DOHH2 (cell line): ENCODE results near the gene GRK4.

Experiments
- H3F3A ChIP-seq: fragments of 200-600 bp; sonication (generic), shearing (Covaris generic); 2 replicates; pipeline ENCODE4 v1.6.0; 2016; ENCODE audit warnings: antibody characterized with exemption, mild to moderate bottlenecking; ENCODE audit not compliant: control insufficient read depth, insufficient read depth
- H3K27ac ChIP-seq: fragments of 200-600 bp; sonication (generic); 2 replicates; pipeline ENCODE4 v1.5.1; 2014; ENCODE audit warnings: low read depth, mild to moderate bottlenecking, low read length, moderate library complexity
- H3K27me3 ChIP-seq: fragments of 200-600 bp; sonication (generic); 2 replicates; pipeline ENCODE4 v1.6.1; 2014; ENCODE audit warnings: mild to moderate bottlenecking, low read length, mixed read lengths; ENCODE audit not compliant: control insufficient read depth
- H3K36me3 ChIP-seq: fragments of 200-600 bp; sonication (generic); 2 replicates; pipeline ENCODE4 v1.6.1; 2014; ENCODE audit warnings: mild to moderate bottlenecking, low read length, moderate library complexity, mixed read lengths; ENCODE audit not compliant: control insufficient read depth
- H3K4me1 ChIP-seq: fragments of 200-600 bp; sonication (generic); 2 replicates; pipeline ENCODE4 v1.6.1; 2014; ENCODE audit warnings: mild to moderate bottlenecking, low read length, mixed read lengths; ENCODE audit not compliant: control insufficient read depth
- H3K4me2 ChIP-seq: fragments of 200-600 bp; sonication (generic); 2 replicates; pipeline ENCODE4 v1.6.0; 2014; ENCODE audit warnings: mild to moderate bottlenecking, low read length, moderate library complexity
- H3K4me3 ChIP-seq: fragments of 200-600 bp; sonication (generic); 2 replicates; pipeline ENCODE4 v1.5.1; 2014; ENCODE audit warnings: mild to moderate bottlenecking, low read length, mixed read lengths
- H3K79me2 ChIP-seq: fragments of 200-600 bp; sonication (generic); 2 replicates; pipeline ENCODE4 v1.6.1; 2014; ENCODE audit warnings: mild to moderate bottlenecking, low read length, mixed read lengths; ENCODE audit not compliant: control insufficient read depth
- H3K9me2 ChIP-seq: fragments of 200-600 bp; sonication (generic); replicated peaks from 2 replicates; pipeline ENCODE4 v1.6.1; 2014; ENCODE audit warnings: mild to moderate bottlenecking, low read length, mixed read lengths; ENCODE audit not compliant: control insufficient read depth
- H3K9me3 ChIP-seq: fragments of 200-600 bp; sonication (generic); 2 replicates; pipeline ENCODE4 v1.6.1; 2014; ENCODE audit warnings: antibody characterized with exemption, low read length, mixed read lengths; ENCODE audit not compliant: control insufficient read depth, insufficient read depth
- H4K20me1 ChIP-seq: fragments of 200-600 bp; sonication (generic); 2 replicates; pipeline ENCODE4 v1.6.0; 2014; ENCODE audit warnings: low read depth, mild to moderate bottlenecking, antibody characterized with exemption, low read length, moderate library complexity; ENCODE audit not compliant: control insufficient read depth, insufficient read depth
- EZH2phosphoT487 ChIP-seq: fragments of 200-600 bp; sonication (generic); IDR thresholded peaks from 2 replicates; pipeline ENCODE4 v1.6.1; 2017; ENCODE audit warnings: borderline replicate concordance, mild to moderate bottlenecking, antibody characterized with exemption, low read length, moderate library complexity, mixed read lengths
- TF ChIP-seq, protein P1 (sequence below): fragments of 200-600 bp; sonication (generic); IDR thresholded peaks from one replicate; pipeline ENCODE4 v1.5.1; 2014; ENCODE audit warnings: antibody characterized with exemption, mild to moderate bottlenecking, low read depth, low read length; ENCODE audit not compliant: poor library complexity, severe bottlenecking

The GRK4 gene

DNA sequence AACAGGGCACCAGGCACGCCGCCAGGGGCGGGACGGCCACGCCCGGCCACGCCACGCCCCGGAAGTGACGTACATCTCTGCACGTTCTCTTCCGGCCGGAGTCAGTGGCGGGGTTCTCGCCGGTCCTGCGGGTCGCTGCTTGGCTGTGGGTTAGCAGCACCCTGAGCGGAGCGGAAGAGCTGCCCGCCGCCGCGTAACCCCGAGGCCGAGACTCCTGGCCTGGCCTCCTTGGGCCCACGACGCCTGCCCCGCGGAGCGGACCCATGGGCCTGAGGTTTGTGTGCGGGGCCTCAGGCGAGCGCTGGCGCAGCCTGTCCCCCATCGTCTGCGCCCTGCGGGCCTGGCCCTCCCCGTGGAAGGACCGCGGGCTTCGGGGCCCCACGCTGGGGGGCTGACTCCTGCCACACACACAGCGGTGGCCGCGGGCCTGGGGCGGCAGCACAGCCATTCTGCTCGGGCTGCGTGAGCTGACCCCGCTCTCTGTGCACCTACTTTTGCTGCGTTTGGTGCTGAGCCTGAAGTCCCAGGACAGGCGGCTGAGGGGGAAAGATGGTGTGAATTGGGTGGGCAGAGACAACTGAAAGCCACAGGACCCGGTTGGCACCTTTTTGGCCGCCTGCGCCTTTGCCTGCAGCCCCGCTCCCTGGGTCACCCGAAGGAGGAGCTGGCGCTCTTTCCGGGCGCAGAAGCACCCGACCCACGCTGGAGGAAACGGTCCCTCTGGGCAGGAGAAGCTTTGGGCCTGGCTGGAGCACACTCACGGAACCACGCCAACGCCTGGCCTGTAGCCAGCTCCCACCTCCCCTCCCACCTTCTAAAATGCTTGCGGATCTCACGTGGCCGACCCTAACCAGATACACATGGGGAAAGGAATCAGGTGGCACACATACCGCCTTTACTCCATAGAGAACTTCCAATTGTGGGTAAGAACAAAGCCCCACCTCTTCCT, 28.3 kb upstream of the GRK4 start:
- Histone ChIP-seq H3K27me3 (no peaks in the 10 kb centered on the region), H3F3A (peaks cover 26% of the 10 kb centered on the region), H3K27ac (peak overlapping the region; percentile 51), H3K4me2 (peak overlapping the region; percentile 91), H3K79me2 (peaks cover 40% of the 10 kb centered on the region), H3K9me3 (no peaks in the 10 kb centered on the region), H3K9me2 (no peaks in the 10 kb centered on the region), H3K36me3 (peaks cover 64% of the 10 kb centered on the region), H3K4me1 (peaks cover 68% of the 10 kb centered on the region), H3K4me3 (peak overlapping the region; percentile 85), H4K20me1 (no peaks in the 10 kb centered on the region)
- TF ChIP-seq, protein P1, sequence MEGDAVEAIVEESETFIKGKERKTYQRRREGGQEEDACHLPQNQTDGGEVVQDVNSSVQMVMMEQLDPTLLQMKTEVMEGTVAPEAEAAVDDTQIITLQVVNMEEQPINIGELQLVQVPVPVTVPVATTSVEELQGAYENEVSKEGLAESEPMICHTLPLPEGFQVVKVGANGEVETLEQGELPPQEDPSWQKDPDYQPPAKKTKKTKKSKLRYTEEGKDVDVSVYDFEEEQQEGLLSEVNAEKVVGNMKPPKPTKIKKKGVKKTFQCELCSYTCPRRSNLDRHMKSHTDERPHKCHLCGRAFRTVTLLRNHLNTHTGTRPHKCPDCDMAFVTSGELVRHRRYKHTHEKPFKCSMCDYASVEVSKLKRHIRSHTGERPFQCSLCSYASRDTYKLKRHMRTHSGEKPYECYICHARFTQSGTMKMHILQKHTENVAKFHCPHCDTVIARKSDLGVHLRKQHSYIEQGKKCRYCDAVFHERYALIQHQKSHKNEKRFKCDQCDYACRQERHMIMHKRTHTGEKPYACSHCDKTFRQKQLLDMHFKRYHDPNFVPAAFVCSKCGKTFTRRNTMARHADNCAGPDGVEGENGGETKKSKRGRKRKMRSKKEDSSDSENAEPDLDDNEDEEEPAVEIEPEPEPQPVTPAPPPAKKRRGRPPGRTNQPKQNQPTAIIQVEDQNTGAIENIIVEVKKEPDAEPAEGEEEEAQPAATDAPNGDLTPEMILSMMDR, result peak; percentile 27
- TF ChIP-seq EZH2phosphoT487, result no peak

DNA sequence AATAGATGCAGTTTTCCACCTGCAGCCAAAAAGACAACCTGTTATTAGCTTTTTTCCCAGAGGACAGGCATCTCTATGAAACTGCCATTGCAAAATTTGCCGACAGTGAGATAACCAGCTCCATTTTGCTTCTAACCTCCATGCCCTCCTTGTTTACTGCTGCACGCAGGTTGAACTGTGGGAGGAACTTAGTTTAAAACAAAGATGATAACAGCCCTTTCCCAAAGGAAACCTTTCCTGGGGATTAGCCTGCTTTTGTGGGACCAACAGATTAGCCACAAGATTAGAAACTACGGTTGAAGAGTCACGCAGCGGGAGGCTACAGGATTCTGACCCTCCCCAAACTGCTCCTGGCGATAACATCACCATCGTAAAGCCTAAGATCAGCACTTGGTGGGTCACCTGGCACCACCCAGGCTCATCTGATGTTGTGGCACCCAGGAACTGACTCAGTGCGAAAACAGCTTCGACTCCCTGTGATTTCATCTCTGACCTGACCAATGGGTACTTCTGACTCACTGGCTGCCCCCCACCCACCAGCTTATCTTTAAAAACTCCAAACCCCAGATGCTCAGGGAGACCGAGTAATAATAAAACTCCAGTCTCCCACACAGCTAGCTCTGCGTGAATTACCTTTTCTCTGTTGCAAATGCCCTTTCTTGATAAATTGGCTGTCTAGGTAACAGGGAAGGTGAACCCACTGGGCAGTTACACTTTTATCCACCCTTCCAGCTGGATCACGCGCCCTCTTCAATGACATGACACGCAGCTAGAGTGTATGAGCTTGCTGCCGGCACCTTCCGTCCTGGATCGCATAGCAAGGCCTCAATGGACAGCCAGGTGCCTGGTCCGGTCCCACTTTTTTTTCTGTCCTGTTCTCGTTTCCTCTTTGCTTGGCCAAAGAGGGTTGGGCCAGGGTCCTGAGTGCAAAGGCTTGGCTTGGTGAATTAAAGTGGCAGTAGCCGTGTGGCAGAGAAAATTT, 27.3 kb upstream of the GRK4 start:
- peak overlapping the region; percentile 85 for H3K4me3 ChIP-seq
- no peaks in the 10 kb centered on the region for H4K20me1 ChIP-seq
- H3K9me2 ChIP-seq, result no peaks in the 10 kb centered on the region
- no peaks in the 10 kb centered on the region for H3K27me3 ChIP-seq
- peak overlapping the region; percentile 91 for H3K4me2 ChIP-seq
- peaks cover 26% of the 10 kb centered on the region for H3F3A ChIP-seq
- H3K4me1 ChIP-seq, result peaks cover 66% of the 10 kb centered on the region
- H3K27ac ChIP-seq, result peak overlapping the region; percentile 51
- no peaks in the 10 kb centered on the region for H3K9me3 ChIP-seq
- H3K36me3 ChIP-seq, result peaks cover 64% of the 10 kb centered on the region
- TF ChIP-seq EZH2phosphoT487, result no peak
- peaks cover 39% of the 10 kb centered on the region for H3K79me2 ChIP-seq

DNA sequence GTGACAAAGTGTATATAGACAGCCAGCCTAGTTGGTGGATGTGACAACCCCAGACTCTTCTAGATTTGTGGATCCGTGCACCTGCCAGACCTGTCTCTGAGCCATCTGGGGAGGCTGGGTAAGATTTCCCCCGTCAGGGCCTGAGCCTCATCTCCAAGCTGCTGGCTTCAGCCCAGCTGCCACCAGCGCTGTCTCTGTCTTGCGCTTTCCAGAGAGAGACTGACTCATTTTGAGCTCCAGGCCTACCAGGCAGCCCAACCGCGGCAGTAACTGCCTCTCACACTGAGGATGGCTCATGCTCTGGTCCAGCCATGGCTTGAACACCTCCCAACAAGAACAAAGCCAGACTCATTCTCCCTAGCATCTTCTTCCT, 26.6 kb upstream of the GRK4 start:
- Histone ChIP-seq H3K27ac (peak overlapping the region; percentile 51), H3F3A (peaks cover 26% of the 10 kb centered on the region), H3K9me3 (no peaks in the 10 kb centered on the region), H4K20me1 (no peaks in the 10 kb centered on the region), H3K4me3 (peak overlapping the region; percentile 85), H3K4me1 (peaks cover 59% of the 10 kb centered on the region), H3K27me3 (no peaks in the 10 kb centered on the region), H3K79me2 (peaks cover 34% of the 10 kb centered on the region), H3K36me3 (peaks cover 65% of the 10 kb centered on the region), H3K9me2 (no peaks in the 10 kb centered on the region), H3K4me2 (peak overlapping the region; percentile 91)
- TF ChIP-seq, protein P1, result no peak
- TF ChIP-seq EZH2phosphoT487, result no peak
